DND-41 (cell line): ENCODE data around the gene PAX2.

Experiments
- ATAC-seq: fragments of 200-7000 bp; cut with Tn5 transposase; 3 replicates; pipeline ENCODE4 v1.9.1; 2021; ENCODE audit warnings: low read depth; ENCODE audit not compliant: insufficient read depth
- DNase-seq: peaks from one replicate; pipeline ENCODE4 v3.0.0-alpha.2; 2020
- H2AFZ ChIP-seq: 2 replicates; pipeline ENCODE4 v1.6.0; 2012; ENCODE audit warnings: low read depth, low read length
- H3K27ac ChIP-seq: 2 replicates; pipeline ENCODE4 v1.5.1; 2012; ENCODE audit warnings: low read length, inconsistent platforms
- H3K27me3 ChIP-seq: fragments of 200-600 bp; sonication (generic); 2 replicates; pipeline ENCODE4 v1.6.0; 2012; ENCODE audit warnings: low read length, mild to moderate bottlenecking, inconsistent platforms; ENCODE audit not compliant: insufficient read depth, poor library complexity
- H3K36me3 ChIP-seq: 2 replicates; pipeline ENCODE4 v1.5.1; 2012; ENCODE audit warnings: low read length, inconsistent platforms; ENCODE audit not compliant: insufficient read depth
- H3K4me1 ChIP-seq: 2 replicates; pipeline ENCODE4 v1.5.1; 2012; ENCODE audit warnings: mild to moderate bottlenecking, low read length; ENCODE audit not compliant: insufficient read depth
- H3K4me2 ChIP-seq: 2 replicates; pipeline ENCODE4 v1.6.0; 2012; ENCODE audit warnings: mild to moderate bottlenecking, moderate library complexity, low read length, inconsistent platforms; ENCODE audit not compliant: insufficient read depth
- H3K4me3 ChIP-seq, 2 experiments: fragments of 200-600 bp in 1 of 2; shearing (Covaris generic) in 1 of 2; 2 replicates each; pipeline ENCODE4 v1.5.1; 2012 to 2016; ENCODE audit warnings: inconsistent platforms in 2 of 2, low read length in 2 of 2, mild to moderate bottlenecking in 2 of 2, low read depth in 1 of 2, moderate library complexity in 1 of 2
- H3K79me2 ChIP-seq: 2 replicates; pipeline ENCODE4 v1.6.0; 2012; ENCODE audit warnings: low read length, inconsistent platforms; ENCODE audit not compliant: insufficient read depth
- H3K9ac ChIP-seq: 2 replicates; pipeline ENCODE4 v1.6.0; 2012; ENCODE audit warnings: low read depth, mild to moderate bottlenecking, inconsistent platforms, low read length, moderate library complexity
- H3K9me3 ChIP-seq: 2 replicates; pipeline ENCODE4 v1.5.1; 2012; ENCODE audit warnings: low read length, moderate library complexity, mild to moderate bottlenecking, inconsistent platforms; ENCODE audit not compliant: insufficient read depth, severe bottlenecking
- H4K20me1 ChIP-seq: 2 replicates; pipeline ENCODE4 v1.6.0; 2012; ENCODE audit warnings: low read length; ENCODE audit not compliant: insufficient read depth
- CTCF ChIP-seq: IDR thresholded peaks from 2 replicates; pipeline ENCODE4 v1.5.1; 2012; ENCODE audit warnings: borderline replicate concordance, low read length, moderate library complexity, mild to moderate bottlenecking; ENCODE audit not compliant: poor library complexity, severe bottlenecking; ENCODE audit errors: extremely low read depth
- EZH2 ChIP-seq: IDR thresholded peaks from 3 replicates; pipeline ENCODE4 v1.6.1; 2012; ENCODE audit warnings: borderline replicate concordance, low read depth, mild to moderate bottlenecking, moderate library complexity, low read length, inconsistent platforms; ENCODE audit not compliant: severe bottlenecking

The PAX2 gene

DNA sequence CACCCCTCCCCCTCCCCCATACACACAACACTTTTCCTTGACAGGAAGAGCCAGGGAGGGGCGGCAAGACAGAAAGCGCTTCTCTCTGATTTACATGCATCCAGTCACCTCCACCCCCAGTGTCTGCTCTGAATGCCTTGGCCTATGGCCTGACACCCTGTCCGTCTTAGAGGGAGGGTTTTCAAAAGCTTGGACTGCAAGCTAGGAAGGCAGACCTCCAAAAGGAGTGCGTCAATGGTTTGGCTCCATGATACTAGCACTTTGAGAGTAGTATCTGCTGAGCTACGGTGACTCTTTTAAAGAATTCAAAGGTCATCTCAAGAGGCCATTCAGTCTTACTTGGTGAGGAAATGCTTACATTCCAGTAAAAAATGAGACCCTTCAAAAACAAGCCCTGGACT is 20.3 kb upstream of the PAX2 start:
- no peaks in the 10 kb centered on the region for H3K27me3 ChIP-seq
- H3K79me2 ChIP-seq, result no peaks in the 10 kb centered on the region
- no peaks in the 10 kb centered on the region for H4K20me1 ChIP-seq
- H3K36me3 ChIP-seq, result no peaks in the 10 kb centered on the region
- ATAC-seq (no peak), DNase-seq (no peak)
- H2AFZ ChIP-seq, result no peak overlapping the region
- no peak overlapping the region for H3K4me2 ChIP-seq
- no peak for TF ChIP-seq CTCF
- TF ChIP-seq EZH2, result no peak
- no peaks in the 10 kb centered on the region for H3K9me3 ChIP-seq
- no peak overlapping the region for H3K27ac ChIP-seq
- H3K4me1 ChIP-seq, result no peaks in the 10 kb centered on the region
- H3K4me3 ChIP-seq, result no peak overlapping the region
- no peak overlapping the region for H3K9ac ChIP-seq

DNA sequence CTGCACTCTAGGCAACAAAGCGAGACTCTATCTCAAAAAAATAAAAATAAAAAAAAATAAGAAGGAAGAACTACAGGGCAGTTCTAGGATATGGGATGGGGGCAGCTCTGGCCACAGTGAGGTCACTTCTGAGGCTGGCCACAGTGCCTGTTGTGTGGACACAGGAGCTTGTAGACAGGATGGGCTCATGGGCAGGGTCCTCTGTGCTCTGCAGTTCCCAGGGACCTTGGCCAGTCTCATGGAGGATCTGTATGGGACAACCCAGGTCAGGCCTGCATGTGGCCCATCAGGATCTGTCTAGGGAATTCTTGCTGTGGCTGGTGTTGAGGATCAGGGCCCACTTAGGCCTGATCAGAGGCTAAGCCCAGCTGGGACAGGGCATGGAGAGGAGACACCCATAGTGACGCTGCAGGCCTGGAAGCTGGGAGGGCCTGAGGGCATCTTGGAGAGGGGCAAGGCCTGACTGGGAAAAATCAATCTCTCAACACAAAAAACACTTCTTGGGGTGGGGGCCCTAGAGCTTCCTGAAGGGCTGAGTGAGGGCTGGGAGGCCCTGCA is 19.4 kb upstream of the PAX2 start:
- DNase-seq (no peak), ATAC-seq (no peak)
- no peak overlapping the region for H2AFZ ChIP-seq
- no peak overlapping the region for H3K4me3 ChIP-seq
- H4K20me1 ChIP-seq, result no peaks in the 10 kb centered on the region
- no peak overlapping the region for H3K4me2 ChIP-seq
- H3K9me3 ChIP-seq, result no peaks in the 10 kb centered on the region
- H3K79me2 ChIP-seq, result no peaks in the 10 kb centered on the region
- H3K4me1 ChIP-seq, result no peaks in the 10 kb centered on the region
- H3K27me3 ChIP-seq, result no peaks in the 10 kb centered on the region
- H3K27ac ChIP-seq, result no peak overlapping the region
- no peaks in the 10 kb centered on the region for H3K36me3 ChIP-seq
- no peak for TF ChIP-seq CTCF
- TF ChIP-seq EZH2, result no peak
- no peak overlapping the region for H3K9ac ChIP-seq

GRCh38 chr10:100727808-100728207 is 17.6 kb upstream of the PAX2 start:
- no peaks in the 10 kb centered on the region for H4K20me1 ChIP-seq
- H3K9ac ChIP-seq, result no peak overlapping the region
- H3K27me3 ChIP-seq, result peaks cover 10% of the 10 kb centered on the region
- H3K4me1 ChIP-seq, result no peaks in the 10 kb centered on the region
- TF ChIP-seq EZH2 (no peak), CTCF (no peak)
- no peak overlapping the region for H3K4me2 ChIP-seq
- no peak overlapping the region for H3K27ac ChIP-seq
- ATAC-seq (no peak), DNase-seq (no peak)
- H3K4me3 ChIP-seq, result no peak overlapping the region
- no peaks in the 10 kb centered on the region for H3K36me3 ChIP-seq
- H3K9me3 ChIP-seq, result no peaks in the 10 kb centered on the region
- no peak overlapping the region for H2AFZ ChIP-seq
- no peaks in the 10 kb centered on the region for H3K79me2 ChIP-seq
